CD4-positive, alpha-beta T cell treated with Interleukin-10 for 1 hour (primary cell): ENCODE results near the gene HAVCR1.
"Not testable (repeated sequence)": the region's sequence is repeated elsewhere in the genome, so short reads cannot be mapped to it uniquely, and the experiment has no call there.

ENCODE experiments used
- DNase-seq: peaks from one replicate; pipeline ENCODE4 v3.0.0-alpha.2; 2020

Gene HAVCR1

GRCh38 chr5:157047898-157048297 lies 11.0 kb downstream of the HAVCR1 start:
- DNase-seq = no peak

- not testable (repeated sequence) for DNase-seq
These were observed 11.9 kb downstream of the HAVCR1 start for GRCh38 chr5:157047016-157047415.

DNA sequence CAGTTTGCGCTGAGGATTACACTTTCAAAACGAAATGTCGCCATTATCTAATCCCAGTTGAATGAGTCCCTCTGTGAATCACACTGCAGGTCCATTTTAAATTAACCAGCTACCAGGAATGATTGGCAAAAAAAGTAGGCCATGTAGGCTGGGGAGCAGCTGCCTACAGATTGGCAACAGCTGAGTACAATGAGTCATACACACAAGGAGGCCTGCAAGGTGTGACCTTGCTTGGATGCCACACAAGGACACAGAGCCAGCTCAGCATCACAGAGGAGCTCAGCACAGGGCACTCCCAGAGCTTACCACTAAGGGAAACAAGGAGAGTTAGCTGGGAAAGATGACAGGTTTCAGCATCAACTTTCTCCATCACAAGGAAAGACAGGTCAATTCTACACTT lies 12.9 kb downstream of the HAVCR1 start:
- DNase-seq = no peak

DNA sequence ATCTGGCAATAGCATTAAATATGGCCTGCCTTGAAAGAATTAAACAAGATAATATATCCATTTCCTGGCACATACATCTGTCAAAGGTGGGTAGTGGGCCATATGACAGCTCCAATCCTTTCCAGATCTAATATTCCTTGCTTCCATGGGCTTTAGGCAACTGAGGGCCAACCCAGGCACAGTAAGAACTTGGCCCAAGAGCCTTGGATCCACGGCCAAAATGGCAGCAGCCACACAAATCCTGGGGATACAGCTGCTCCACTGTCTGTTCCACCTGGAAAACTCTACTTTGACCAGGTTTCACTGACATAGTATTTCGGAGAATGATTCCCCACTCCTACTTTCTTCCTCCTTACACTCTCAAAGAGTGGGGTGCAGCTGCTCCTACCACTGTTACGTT lies 13.3 kb downstream of the HAVCR1 start:
- DNase-seq = no peak

- no peak for DNase-seq
These were observed 20.2 kb downstream of the HAVCR1 start for GRCh38 chr5:157038568-157039187.

DNA sequence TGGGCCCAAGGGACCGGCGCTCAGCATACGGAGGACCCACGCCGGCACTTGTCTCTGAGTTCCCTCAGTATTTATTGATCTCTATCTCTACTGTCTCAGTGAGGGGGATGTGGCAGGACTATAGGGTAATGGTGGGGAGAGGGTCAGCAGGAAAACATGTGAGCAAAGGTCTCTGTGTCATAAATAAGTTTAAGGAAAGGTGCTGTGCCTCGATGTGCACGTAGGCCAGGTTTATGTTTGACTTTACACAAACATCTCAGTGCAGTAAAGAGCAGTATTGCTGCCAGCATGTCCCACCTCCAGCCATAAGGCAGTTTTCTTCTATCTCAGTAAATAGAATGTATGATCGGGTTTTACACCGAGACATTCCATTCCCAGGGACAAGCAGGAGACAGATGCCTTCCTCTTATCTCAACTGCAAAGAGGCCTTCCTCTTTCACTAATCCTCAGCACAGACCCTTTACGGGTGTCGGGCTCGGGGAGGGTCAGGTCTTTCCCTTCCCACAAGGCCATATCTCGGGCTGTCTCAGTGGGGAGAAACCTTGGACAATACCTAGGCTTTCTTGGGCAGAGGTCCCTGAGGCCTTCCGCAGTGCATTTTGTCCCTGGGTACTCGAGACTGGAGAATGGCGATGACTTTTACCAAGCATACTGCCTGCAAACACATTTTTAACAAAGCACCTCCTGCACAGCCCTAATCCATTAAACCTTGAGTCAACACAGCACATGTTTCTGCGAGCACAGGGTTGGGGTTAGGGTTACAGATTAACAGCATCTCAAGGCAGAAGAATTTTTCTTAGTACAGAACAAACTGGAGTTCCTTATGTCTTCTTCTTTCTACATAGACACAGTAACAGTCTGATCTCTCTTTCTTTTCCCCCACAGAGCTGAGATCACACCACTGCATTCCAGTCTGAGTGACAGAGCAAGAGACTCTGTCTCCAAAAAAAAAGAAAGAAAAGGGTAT lies 24.5 kb downstream of the HAVCR1 start:
- DNase-seq = not testable (repeated sequence)

GRCh38 chr5:157033071-157033583 lies 25.8 kb downstream of the HAVCR1 start:
- no peak for DNase-seq

- peak; percentile 20 for DNase-seq
These were observed 28.2 kb downstream of the HAVCR1 start for GRCh38 chr5:157030692-157031091.

DNA sequence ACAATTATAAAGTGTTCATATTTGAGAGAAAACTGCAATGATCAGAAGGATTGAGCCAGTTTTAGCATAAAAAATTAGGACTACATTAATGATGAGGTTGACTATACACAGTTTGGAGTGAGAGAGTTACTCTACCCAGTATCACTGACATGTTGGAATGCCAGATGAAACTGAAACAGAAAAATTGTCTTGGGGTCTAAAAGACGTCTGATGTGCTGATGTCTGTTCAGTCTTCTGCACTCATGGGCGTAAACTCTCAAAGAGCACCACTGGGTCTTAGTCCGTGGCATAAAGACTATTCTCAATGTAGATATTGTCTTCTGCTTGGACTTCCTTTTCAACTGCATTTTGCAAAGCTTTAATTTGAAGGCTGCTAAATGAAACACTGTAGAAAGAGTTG lies 29.5 kb downstream of the HAVCR1 start:
- no peak for DNase-seq

DNA sequence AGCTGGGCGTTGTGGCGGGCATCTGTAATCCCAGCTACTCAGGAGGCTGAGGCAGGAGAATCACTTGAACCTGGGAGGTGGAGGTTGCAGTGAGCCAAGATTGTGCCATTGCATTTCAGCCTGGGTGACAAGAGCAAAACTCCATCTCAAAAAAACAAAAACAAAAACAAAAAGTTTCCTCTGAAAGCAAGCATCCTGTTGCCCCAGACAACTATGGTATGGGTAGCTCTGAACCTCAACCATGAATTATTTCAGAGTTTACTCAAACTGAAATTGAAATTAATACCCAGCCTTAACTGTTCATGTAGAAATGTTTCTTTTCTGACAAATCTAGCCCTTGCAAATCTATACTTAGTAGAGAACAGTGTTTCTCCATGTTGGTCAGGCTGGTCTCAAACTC lies 31.3 kb downstream of the HAVCR1 start:
- DNase-seq = not testable (repeated sequence)

DNA sequence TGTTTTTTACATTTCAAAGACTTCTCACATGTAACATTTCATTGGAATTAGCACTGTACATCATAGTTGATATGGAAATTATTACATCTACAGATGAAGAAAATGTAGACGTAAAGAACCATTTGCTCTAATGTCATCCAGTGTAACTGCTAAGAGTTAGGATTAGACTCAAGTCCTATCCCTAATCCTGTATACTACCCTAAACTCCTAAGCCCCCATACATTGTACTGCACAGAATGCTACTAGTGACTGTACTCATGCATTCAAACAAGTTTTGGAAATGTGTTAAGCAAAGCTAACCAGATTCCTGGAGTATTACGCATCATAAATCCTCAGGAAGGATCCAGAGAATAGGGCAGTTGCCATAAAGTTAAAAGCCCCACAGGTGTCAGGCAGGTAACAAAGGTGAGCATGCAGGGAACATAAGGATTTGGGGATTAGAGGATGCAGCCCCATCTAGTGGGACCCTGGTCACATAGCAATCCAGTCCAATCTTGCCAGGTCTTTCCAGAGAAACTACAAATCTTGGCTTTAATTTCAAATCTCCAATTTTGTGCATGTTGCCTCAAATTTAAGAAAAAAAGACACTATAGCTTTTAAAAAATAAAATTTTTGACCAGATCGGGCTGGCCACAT lies 32.0 kb downstream of the HAVCR1 start:
- DNase-seq = peak; percentile 17

- DNase-seq = peak; percentile 63
These were observed 33.7 kb downstream of the HAVCR1 start for GRCh38 chr5:157025093-157025698.

DNA sequence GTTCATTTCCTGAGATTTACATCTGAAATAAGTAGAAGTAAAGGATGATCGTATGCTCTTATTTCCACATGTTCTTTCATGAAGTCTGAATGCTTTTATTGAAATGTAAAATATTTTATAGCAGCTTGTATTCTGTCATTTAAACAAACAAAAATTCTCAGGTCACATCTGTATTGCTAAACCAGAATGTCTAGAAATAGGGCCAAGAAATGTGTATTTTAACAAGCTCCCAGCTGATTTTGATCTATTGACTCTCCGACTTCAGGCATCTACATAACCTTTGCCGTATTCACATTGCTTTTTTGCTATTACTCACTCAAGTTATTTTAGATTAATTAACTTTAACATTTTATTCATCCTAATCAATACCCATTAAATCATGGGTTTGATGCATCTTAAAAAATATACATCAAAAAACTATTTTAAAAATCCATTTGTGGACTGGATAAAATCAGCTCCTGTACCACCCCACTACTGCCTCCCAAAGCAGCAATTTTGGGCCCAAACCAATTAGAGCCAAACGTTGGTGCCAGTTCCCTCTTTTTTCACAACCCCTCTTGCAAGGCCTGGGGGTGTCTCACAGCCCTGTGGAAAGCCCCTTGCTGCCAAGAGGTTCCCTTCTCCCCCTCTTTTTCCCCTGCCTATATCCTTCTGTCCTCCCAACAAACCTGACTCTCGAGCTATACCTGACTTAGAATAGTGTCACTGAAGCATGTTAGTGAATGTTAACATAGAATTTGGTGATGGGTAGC lies 34.5 kb downstream of the HAVCR1 start:
- no peak for DNase-seq

- DNase-seq = no peak
These were observed 36.9 kb downstream of the HAVCR1 start for GRCh38 chr5:157022024-157022423.

- DNase-seq = no peak
These were observed 38.2 kb downstream of the HAVCR1 start for GRCh38 chr5:157020511-157021222.

DNA sequence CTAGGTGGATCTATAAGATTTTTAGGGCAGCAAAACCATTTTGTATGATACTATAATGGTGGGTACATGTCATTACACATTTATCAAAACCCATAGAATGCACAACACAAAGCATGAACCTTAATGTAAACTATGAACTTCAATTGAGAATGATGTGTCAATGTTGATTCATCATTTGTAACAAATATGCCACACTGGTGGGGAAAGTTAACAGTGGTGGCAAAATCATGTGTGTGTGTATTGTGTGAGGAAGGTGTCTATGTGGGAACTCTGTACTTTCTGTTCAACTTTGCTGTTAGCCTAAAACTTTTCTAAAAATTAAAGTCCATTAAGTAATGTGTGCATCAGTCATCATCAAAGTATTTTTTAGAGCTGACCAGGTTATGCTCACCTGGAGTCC lies 38.9 kb downstream of the HAVCR1 start:
- DNase-seq = no peak

- DNase-seq = not testable (repeated sequence)
These were observed 44.8 kb downstream of the HAVCR1 start for GRCh38 chr5:157014143-157014542.

GRCh38 chr5:157006262-157006661 lies 52.7 kb downstream of the HAVCR1 start:
- no peak for DNase-seq

DNA sequence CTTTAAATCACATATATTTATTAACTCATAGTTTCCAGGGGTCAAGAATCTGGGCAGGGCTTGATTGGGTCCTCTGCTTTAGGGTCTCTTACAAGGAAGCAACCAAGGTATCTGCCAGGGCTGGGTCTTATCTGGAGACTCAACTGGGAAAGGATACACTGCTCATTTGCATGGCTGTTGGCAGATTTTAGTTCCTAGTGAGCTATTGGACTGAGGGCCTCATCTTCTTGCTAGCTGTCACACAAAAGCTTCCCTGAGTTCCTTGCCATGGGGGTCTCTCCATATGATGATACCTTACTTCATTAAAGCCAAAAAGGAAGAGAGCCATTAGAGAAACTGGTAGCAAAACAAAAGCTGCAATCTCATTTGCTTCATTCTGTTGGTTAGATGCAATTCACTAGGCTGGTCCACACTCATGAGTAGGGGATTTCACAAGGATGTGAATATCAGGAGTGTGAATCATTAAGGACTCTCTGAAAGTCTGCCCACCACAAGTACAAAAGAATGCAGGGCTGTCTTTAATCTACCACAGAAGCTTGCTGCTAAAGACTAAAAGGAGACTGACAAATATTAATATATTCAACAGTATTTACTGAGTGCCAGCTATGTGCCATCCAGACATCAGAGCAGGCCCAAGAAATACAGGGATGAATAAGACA lies 53.9 kb downstream of the HAVCR1 start:
- DNase-seq = no peak

- DNase-seq = no peak
These were observed 67.2 kb downstream of the HAVCR1 start for GRCh38 chr5:156991714-156992113.

DNA sequence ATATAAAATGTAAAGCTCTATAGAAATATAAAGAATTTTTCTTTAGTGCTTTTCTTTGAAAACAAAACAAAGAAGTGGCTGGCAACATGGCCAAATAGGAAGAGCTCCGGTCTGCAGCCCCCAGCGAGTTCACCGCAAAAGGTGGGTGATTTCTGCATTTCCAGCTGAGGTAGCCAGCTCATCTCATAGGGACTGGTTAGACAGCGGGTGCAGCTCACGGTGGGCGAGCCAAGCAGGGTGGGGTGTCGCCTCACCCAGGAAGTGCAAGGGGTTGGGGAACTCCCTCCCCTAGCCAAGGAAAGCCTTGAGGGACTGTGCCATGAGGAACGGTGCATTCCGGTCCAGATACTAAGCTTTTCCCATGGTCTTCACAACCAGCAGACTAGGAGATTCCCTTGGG lies 74.9 kb downstream of the HAVCR1 start:
- DNase-seq = no peak
